DND-41 (cell line): ENCODE data around the gene KHSRP.

ENCODE experiments used
- CTCF ChIP-seq: IDR thresholded peaks from 2 replicates; pipeline ENCODE4 v1.5.1; 2012; ENCODE audit warnings: borderline replicate concordance, low read length, moderate library complexity, mild to moderate bottlenecking; ENCODE audit not compliant: poor library complexity, severe bottlenecking; ENCODE audit errors: extremely low read depth
- EZH2 ChIP-seq: IDR thresholded peaks from 3 replicates; pipeline ENCODE4 v1.6.1; 2012; ENCODE audit warnings: borderline replicate concordance, low read depth, mild to moderate bottlenecking, moderate library complexity, low read length, inconsistent platforms; ENCODE audit not compliant: severe bottlenecking

GRCh38 chr19:6457958-6458694 lies 33.5 kb upstream of the KHSRP start:
- TF ChIP-seq CTCF: no peak
- no peak for TF ChIP-seq EZH2
